Smooth muscle cell (in vitro differentiated cells): ENCODE results near the gene GAS1. TPM values are rescaled to one million over a fixed set of nuclear protein-coding genes. Genes with fewer than 3 reads are reported as not detected.

Source experiments
- DNase-seq: peaks from one replicate; lab custom pipeline; 2025; ENCODE audit not compliant: unreplicated experiment; lab: John Stamatoyannopoulos, UW
- H2AFZ ChIP-seq: fragments of 200-600 bp; sonication (generic); 2 replicates; pipeline ENCODE4 v1.6.0; 2016; ENCODE audit warnings: antibody characterized with exemption, low read depth, mild to moderate bottlenecking
- H3F3A ChIP-seq: fragments of 200-600 bp; sonication (generic); 2 replicates; pipeline ENCODE4 v1.6.0; 2017; ENCODE audit warnings: antibody characterized with exemption, low read depth
- H3K27ac ChIP-seq: fragments of 200-600 bp; sonication (generic); 2 replicates; pipeline ENCODE4 v1.5.1; 2016; ENCODE audit warnings: low read depth, mild to moderate bottlenecking
- H3K27me3 ChIP-seq: fragments of 200-600 bp; sonication (generic); 2 replicates; pipeline ENCODE4 v1.6.1; 2016; ENCODE audit warnings: low read depth, mild to moderate bottlenecking
- H3K36me3 ChIP-seq: fragments of 200-600 bp; sonication (generic); 2 replicates; pipeline ENCODE4 v1.5.1; 2016; ENCODE audit warnings: low read depth
- H3K4me1 ChIP-seq: fragments of 200-600 bp; sonication (generic); 2 replicates; pipeline ENCODE4 v1.5.1; 2016; ENCODE audit warnings: low read depth
- H3K4me2 ChIP-seq: fragments of 200-600 bp; sonication (generic); 2 replicates; pipeline ENCODE4 v1.6.0; 2016; ENCODE audit warnings: mild to moderate bottlenecking
- H3K4me3 ChIP-seq: fragments of 200-600 bp; sonication (generic); 2 replicates; pipeline ENCODE4 v1.5.1; 2016; ENCODE audit warnings: mild to moderate bottlenecking
- H3K79me2 ChIP-seq: fragments of 200-600 bp; sonication (generic); 2 replicates; pipeline ENCODE4 v1.6.0; 2016; ENCODE audit warnings: low read depth, mild to moderate bottlenecking
- H3K9ac ChIP-seq: fragments of 200-600 bp; sonication (generic); 2 replicates; pipeline ENCODE4 v1.6.0; 2016; ENCODE audit warnings: low read depth
- H3K9me3 ChIP-seq: fragments of 200-600 bp; sonication (generic); replicated peaks from 2 replicates; pipeline ENCODE4 v1.5.1; 2016; ENCODE audit warnings: low read depth
- H4K20me1 ChIP-seq: fragments of 200-600 bp; sonication (generic); 2 replicates; pipeline ENCODE4 v1.6.0; 2016; ENCODE audit warnings: low read depth
- WGBS: methylation state at CpG from one replicate; pipeline ENCODE4 v1.1.7; 2016; ENCODE audit warnings: low lambda C conversion rate; 5-methylcytosine and 5-hydroxymethylcytosine counted together
- polyA plus RNA-seq: library from polyadenylated mRNA; unstranded; fragments of >200 nt; fragmentation: Nextera tagmentation; extraction: Ambion mirVana; gene quantifications from 2 replicates; pipeline ENCODE4 v1.2.1, GENCODE V29; 2016
- total RNA-seq: library from RNA; depleted of rRNA; stranded (reverse); fragments of >200 nt; gene quantifications from 2 replicates; pipeline ENCODE4 v1.2.3, GENCODE V29; 2014
- TF ChIP-seq, protein P1 (sequence below): fragments of 200-600 bp; sonication (generic); IDR thresholded peaks from 2 replicates; pipeline ENCODE4 v1.5.1; 2017; ENCODE audit warnings: borderline replicate concordance, mild to moderate bottlenecking, antibody characterized with exemption; ENCODE audit not compliant: insufficient read depth, poor library complexity, severe bottlenecking

Gene GAS1
- total and polyA plus RNA-seq, 2 experiments from 2014 or later: 74.8 to 134 TPM

DNA sequence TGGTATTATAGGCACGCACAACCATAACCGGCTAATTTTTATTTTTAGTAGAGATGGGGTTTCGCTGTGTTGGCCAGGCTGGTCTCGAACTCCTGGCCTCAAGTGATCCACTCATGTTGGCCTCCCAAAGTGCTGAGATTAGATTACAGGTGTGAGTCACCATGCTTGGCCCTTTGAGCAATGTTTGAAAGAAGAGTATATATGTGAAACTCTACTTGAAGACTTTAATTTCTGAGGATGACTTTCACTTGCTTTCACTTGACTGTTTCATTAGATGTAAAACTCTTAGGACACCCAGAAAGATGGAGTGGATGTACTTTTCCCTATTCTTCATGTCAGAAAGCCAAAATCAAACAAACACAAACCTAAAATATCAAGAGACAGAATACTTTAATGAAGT is 43.8 kb upstream of the GAS1 start:
- Histone ChIP-seq H3K79me2 (no peaks in the 10 kb centered on the region), H3K9ac (no peak overlapping the region), H3K36me3 (no peaks in the 10 kb centered on the region), H4K20me1 (no peaks in the 10 kb centered on the region), H3F3A (no peaks in the 10 kb centered on the region), H3K9me3 (no peaks in the 10 kb centered on the region), H3K4me1 (no peaks in the 10 kb centered on the region), H3K4me2 (no peak overlapping the region), H3K4me3 (no peak overlapping the region), H2AFZ (no peak overlapping the region), H3K27ac (no peak overlapping the region), H3K27me3 (no peaks in the 10 kb centered on the region)
- TF ChIP-seq, protein P1, sequence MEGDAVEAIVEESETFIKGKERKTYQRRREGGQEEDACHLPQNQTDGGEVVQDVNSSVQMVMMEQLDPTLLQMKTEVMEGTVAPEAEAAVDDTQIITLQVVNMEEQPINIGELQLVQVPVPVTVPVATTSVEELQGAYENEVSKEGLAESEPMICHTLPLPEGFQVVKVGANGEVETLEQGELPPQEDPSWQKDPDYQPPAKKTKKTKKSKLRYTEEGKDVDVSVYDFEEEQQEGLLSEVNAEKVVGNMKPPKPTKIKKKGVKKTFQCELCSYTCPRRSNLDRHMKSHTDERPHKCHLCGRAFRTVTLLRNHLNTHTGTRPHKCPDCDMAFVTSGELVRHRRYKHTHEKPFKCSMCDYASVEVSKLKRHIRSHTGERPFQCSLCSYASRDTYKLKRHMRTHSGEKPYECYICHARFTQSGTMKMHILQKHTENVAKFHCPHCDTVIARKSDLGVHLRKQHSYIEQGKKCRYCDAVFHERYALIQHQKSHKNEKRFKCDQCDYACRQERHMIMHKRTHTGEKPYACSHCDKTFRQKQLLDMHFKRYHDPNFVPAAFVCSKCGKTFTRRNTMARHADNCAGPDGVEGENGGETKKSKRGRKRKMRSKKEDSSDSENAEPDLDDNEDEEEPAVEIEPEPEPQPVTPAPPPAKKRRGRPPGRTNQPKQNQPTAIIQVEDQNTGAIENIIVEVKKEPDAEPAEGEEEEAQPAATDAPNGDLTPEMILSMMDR: no peak
- WGBS: 80% methylated on average over 4 of the region's 4 CpGs
- no peak for DNase-seq

DNA sequence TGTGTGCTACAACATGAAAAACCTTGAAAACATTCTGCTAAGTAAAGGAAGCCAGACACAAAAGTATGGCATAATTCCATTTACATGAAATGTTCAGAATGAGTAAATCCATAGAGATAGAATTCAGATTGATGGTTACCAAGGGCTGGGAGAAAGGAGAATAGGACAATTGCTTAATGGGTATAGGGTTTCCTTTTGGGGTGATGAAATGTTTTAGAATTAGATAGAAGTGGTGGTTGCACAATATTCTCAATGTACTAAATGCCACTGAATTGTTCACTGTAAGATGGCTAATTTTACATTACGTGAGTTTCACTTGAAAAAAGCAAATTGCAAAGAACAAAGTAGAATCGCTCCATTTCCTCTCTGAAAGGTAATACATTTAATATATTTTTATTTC is 43.0 kb upstream of the GAS1 start:
- WGBS: 96% methylated on average over 2 of the region's 2 CpGs
- no peak overlapping the region for H3K9ac ChIP-seq
- TF ChIP-seq, protein P1: no peak
- no peak overlapping the region for H3K4me2 ChIP-seq
- no peaks in the 10 kb centered on the region for H3K36me3 ChIP-seq
- H3K9me3 ChIP-seq: no peaks in the 10 kb centered on the region
- H2AFZ ChIP-seq: no peak overlapping the region
- H3K27me3 ChIP-seq: no peaks in the 10 kb centered on the region
- no peaks in the 10 kb centered on the region for H4K20me1 ChIP-seq
- DNase-seq: no peak
- H3K79me2 ChIP-seq: no peaks in the 10 kb centered on the region
- H3K4me3 ChIP-seq: no peak overlapping the region
- H3K27ac ChIP-seq: no peak overlapping the region
- H3F3A ChIP-seq: no peaks in the 10 kb centered on the region
- H3K4me1 ChIP-seq: no peaks in the 10 kb centered on the region

DNA sequence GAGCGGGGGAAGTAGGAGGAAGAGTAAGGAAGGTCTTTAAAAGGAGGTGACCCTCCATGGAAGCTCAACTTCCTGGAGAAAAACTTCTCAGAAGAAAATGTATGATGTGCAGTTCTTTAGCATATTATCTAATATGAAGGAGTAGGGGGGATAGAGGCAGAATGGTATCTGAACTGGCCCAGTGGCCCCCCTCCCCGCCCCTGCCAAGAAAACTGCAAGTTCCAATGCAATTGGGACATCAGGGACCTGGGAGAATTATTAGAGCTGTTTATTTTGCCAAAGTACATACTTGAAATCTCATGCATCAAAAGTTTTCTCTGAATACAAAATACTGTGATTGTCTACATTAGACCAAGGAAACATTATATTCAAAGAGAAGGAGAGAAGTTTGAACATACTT is 40.6 kb upstream of the GAS1 start:
- Histone ChIP-seq H3K4me1 (no peaks in the 10 kb centered on the region), H3K27me3 (no peaks in the 10 kb centered on the region), H3K79me2 (no peaks in the 10 kb centered on the region), H2AFZ (no peak overlapping the region), H3F3A (no peaks in the 10 kb centered on the region), H3K4me2 (no peak overlapping the region), H4K20me1 (no peaks in the 10 kb centered on the region), H3K27ac (no peak overlapping the region), H3K36me3 (no peaks in the 10 kb centered on the region), H3K9me3 (no peaks in the 10 kb centered on the region), H3K9ac (no peak overlapping the region), H3K4me3 (no peak overlapping the region)
- TF ChIP-seq, protein P1: no peak
- 97% methylated on average over 2 of the region's 2 CpGs for WGBS
- no peak for DNase-seq

DNA sequence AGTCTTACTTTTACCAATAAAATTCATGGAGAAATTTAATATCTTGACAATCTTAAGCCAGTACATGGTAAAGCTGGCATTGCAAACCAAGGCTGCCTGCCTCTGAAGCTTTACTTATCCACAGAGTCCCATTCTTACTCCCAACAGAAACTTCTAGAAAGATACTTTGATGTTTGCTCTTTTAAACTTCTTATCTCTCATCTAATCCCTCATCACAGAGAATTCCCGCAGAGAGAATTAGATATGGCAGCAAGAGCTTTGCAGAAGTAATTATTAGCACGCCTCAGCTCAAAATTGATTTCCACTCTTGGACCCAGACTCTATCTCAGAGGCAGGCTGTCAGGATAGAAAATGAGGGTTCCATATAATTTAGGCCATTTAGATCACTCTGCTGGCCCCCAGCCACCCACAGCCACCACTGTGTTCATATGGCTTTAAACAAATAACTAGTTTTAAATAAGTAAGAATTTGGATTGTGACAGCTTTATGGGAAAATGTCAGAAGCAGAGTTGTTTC is 37.9 kb upstream of the GAS1 start:
- H3K36me3 ChIP-seq: no peaks in the 10 kb centered on the region
- 30% methylated on average over 2 of the region's 2 CpGs for WGBS
- no peaks in the 10 kb centered on the region for H3K9me3 ChIP-seq
- H2AFZ ChIP-seq: no peak overlapping the region
- no peak overlapping the region for H3K27ac ChIP-seq
- no peak for DNase-seq
- no peaks in the 10 kb centered on the region for H3F3A ChIP-seq
- no peak overlapping the region for H3K9ac ChIP-seq
- no peak overlapping the region for H3K4me2 ChIP-seq
- no peak overlapping the region for H3K4me3 ChIP-seq
- TF ChIP-seq, protein P1: no peak
- no peaks in the 10 kb centered on the region for H4K20me1 ChIP-seq
- no peaks in the 10 kb centered on the region for H3K79me2 ChIP-seq
- no peaks in the 10 kb centered on the region for H3K4me1 ChIP-seq
- no peaks in the 10 kb centered on the region for H3K27me3 ChIP-seq
